Cardiac ventricle fibroblast (primary cell): ENCODE data around the gene SUV39H2. TPM values are rescaled to one million over a fixed set of nuclear protein-coding genes. Genes with fewer than 3 reads are reported as not detected.

Experiments
- total RNA-seq: library from RNA; depleted of rRNA; stranded (reverse); fragments of >200 nt; gene quantifications from 2 replicates; pipeline ENCODE4 v1.2.3, GENCODE V29; 2015

The SUV39H2 gene
- 4.6 and 9.8 TPM in 2 replicates for total RNA-seq

DNA sequence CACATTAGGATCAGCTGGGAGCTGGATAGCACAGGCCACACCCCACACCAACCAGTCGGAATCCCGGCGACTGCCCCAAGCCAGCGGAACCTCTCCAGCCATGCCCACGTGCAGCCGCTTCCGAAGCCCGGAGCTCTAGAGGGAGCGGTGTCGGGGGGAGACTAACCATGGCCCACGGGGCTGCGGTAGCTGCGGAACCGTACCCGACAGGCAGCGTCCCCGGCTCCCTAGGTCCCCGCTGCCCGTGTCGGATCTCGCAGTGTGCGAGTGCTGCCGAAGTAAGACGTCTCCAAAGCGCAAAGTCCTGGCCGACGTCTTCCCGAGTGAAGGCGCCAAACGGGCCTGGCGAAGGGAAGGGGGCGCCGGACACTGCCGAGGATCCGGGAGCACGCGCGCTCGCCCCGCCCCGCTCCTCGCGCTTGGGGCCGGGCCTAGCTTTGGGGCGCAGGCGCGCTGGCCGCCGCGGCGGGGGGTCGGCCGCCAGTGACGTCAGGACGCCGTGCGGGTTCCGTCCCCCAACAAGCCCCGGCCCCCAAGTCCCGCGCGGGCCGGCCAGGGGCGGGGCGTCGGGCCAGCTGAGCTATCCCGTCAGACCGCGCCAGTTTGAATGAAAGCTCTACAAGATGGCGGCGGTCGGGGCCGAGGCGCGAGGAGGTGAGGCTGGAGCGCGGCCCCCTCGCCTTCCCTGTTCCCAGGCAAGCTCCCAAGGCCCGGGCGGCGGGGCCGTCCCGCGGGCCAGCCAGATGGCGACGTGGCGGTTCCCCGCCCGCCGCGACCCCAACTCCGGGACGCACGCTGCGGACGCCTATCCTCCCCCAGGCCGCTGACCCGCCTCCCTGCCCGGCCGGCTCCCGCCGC lies at the start of gene SUV39H2:
Gene SUV39H2 (plus strand): TSS at position 601 of the 858 bp plus-strand sequence. CDS start 23 bp downstream, at position 624.

GRCh38 chr10:14837757-14838581 lies 40.7 kb upstream of the SUV39H2 start, which contains the start of the genes CDNF, HSPA14 and MSANTD7:
Gene CDNF, minus strand, starts transcription at chr10:14838037. Its CDS starts 91 bp downstream, at chr10:14837946.
Gene HSPA14, plus strand, starts transcription at chr10:14838306. Its CDS starts 97 bp downstream, at chr10:14838403.
Gene MSANTD7, plus strand, starts transcription at chr10:14838306. Its CDS starts 3,979 bp downstream, at chr10:14842285.

Other genes starting within 250 kb of the SUV39H2 start
- gene FAM107B, start 104.0 kb upstream of the SUV39H2 start, total RNA-seq, result 4.2 and 8.2 TPM in 2 replicates
- gene CDNF, start 40.8 kb upstream of the SUV39H2 start, total RNA-seq, result 2.6 and 2.7 TPM in 2 replicates
- 7.5 and 9.5 TPM in 2 replicates for gene HSPA14, start 40.6 kb upstream of the SUV39H2 start, total RNA-seq
- gene MSANTD7, start 40.6 kb upstream of the SUV39H2 start, total RNA-seq, result 7.6 and 9.2 TPM in 2 replicates
- 4.8 and 6.7 TPM in 2 replicates for gene DCLRE1C, start 75.2 kb downstream of the SUV39H2 start, total RNA-seq
- not detected in 2 replicates for gene MEIG1, start 80.5 kb downstream of the SUV39H2 start, total RNA-seq
- not detected in 2 replicates for gene OLAH, start 165.1 kb downstream of the SUV39H2 start, total RNA-seq
- gene ACBD7, start 209.9 kb downstream of the SUV39H2 start, total RNA-seq, result 2.2 TPM in 1 of 2 replicates, not detected in the other
- 6.5 and 13.2 TPM in 2 replicates for gene RPP38, start 218.5 kb downstream of the SUV39H2 start, total RNA-seq